Activated B cell treated with CpG ODN at 0.5 μM for 24 hours (primary cell): Measurements from ENCODE around the gene ELANE. TPM values are rescaled to one million over a fixed set of nuclear protein-coding genes. Genes with fewer than 3 reads are reported as not detected.
"Not testable (repeated sequence)": the region's sequence is repeated elsewhere in the genome, so short reads cannot be mapped to it uniquely, and the experiment has no call there.

ENCODE experiments used
- ATAC-seq: fragments of 200-7000 bp; cut with Tn5 transposase; one replicate; pipeline ENCODE4 v1.10.0; 2021; ENCODE audit warnings: low read depth, mild to moderate bottlenecking, moderate library complexity
- CTCF ChIA-PET: fragments of 350-600 bp; sonication (Branson Sonifier 250); formaldehyde crosslinking; loops from one replicate; lab custom pipeline; 2021; ENCODE audit warnings: antibody characterized with exemption; lab: Charles Lee
- POLR2A ChIA-PET: fragments of 350-600 bp; sonication (Branson Sonifier 250); formaldehyde crosslinking; loops from one replicate; lab custom pipeline; 2021; ENCODE audit warnings: antibody characterized with exemption; lab: Charles Lee
- DNase-seq: peaks from one replicate; pipeline ENCODE4 v3.0.0; 2022
- H3K27ac Mint-ChIP-seq: one replicate; pipeline ENCODE4 v1.8.0; 2020; ENCODE audit warnings: mixed read lengths
- H3K27me3 Mint-ChIP-seq: one replicate; pipeline ENCODE4 v1.8.0; 2021; ENCODE audit warnings: mixed read lengths
- H3K36me3 Mint-ChIP-seq: one replicate; pipeline ENCODE4 v1.8.0; 2021; ENCODE audit warnings: low read depth, mixed read lengths
- H3K4me1 Mint-ChIP-seq: one replicate; pipeline ENCODE4 v1.8.0; 2021; ENCODE audit warnings: mixed read lengths
- H3K4me3 Mint-ChIP-seq: one replicate; pipeline ENCODE4 v1.8.0; 2020; ENCODE audit warnings: mild to moderate bottlenecking, mixed read lengths
- H3K9me3 Mint-ChIP-seq: one replicate; pipeline ENCODE4 v1.8.0; 2020; ENCODE audit warnings: mixed read lengths
- intact Hi-C: fragments of 100-400 bp; cut with micrococcal nuclease; formaldehyde crosslinking; loops from one replicate; pipeline ENCODE4 v1.15.1; 2024
- total RNA-seq: library from RNA; stranded (reverse); gene quantifications from 2 replicates; pipeline ENCODE4 v1.2.3, GENCODE V29; 2022
- TF ChIP-seq, protein P1 (sequence below): fragments of 200-600 bp; IDR thresholded peaks from one replicate; pipeline ENCODE4 v1.8.0; 2022; ENCODE audit warnings: antibody characterized with exemption, mild to moderate bottlenecking

Gene ELANE
- total RNA-seq, 1 donor from 2014 or later, result not detected

DNA sequence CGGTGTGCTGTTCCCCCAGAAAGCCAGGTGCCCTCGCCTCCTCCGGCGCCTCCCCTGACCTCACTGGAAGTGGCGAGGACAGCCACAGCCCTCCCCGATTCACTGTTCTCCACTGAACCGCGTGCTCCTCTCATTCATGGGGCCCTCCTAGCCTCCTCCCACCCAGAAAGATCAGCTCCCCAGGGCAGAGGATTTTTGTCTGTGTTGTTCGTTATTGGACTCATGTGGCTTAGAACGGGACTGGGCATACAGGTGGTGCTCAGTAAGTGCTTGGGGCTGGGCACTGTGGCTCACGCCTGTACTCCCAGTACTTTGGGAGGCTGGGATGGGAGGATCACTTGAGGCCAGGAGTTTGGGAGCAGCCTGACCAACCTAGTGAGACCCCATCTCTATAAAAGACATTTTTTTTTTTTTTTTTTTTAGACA is 7.5 kb upstream of the ELANE start:
- Mint-ChIP-seq H3K36me3 (no peaks in the 10 kb centered on the region), H3K4me1 (peaks cover 11% of the 10 kb centered on the region), H3K27me3 (peaks cover 45% of the 10 kb centered on the region), H3K27ac (no peak overlapping the region), H3K4me3 (no peak overlapping the region), H3K9me3 (no peaks in the 10 kb centered on the region)
- intact Hi-C loops, result no loop called here
- TF ChIP-seq, protein P1, sequence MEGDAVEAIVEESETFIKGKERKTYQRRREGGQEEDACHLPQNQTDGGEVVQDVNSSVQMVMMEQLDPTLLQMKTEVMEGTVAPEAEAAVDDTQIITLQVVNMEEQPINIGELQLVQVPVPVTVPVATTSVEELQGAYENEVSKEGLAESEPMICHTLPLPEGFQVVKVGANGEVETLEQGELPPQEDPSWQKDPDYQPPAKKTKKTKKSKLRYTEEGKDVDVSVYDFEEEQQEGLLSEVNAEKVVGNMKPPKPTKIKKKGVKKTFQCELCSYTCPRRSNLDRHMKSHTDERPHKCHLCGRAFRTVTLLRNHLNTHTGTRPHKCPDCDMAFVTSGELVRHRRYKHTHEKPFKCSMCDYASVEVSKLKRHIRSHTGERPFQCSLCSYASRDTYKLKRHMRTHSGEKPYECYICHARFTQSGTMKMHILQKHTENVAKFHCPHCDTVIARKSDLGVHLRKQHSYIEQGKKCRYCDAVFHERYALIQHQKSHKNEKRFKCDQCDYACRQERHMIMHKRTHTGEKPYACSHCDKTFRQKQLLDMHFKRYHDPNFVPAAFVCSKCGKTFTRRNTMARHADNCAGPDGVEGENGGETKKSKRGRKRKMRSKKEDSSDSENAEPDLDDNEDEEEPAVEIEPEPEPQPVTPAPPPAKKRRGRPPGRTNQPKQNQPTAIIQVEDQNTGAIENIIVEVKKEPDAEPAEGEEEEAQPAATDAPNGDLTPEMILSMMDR, result no peak
- ChIA-PET POLR2A (interaction anchor here (0.6 kb wide), 1 partner anchor 74 kb away, joined by 4 read pairs; no protein-coding TSS in a partner anchor), CTCF (no interaction called here)
- no peak for DNase-seq
- no peak for ATAC-seq

DNA sequence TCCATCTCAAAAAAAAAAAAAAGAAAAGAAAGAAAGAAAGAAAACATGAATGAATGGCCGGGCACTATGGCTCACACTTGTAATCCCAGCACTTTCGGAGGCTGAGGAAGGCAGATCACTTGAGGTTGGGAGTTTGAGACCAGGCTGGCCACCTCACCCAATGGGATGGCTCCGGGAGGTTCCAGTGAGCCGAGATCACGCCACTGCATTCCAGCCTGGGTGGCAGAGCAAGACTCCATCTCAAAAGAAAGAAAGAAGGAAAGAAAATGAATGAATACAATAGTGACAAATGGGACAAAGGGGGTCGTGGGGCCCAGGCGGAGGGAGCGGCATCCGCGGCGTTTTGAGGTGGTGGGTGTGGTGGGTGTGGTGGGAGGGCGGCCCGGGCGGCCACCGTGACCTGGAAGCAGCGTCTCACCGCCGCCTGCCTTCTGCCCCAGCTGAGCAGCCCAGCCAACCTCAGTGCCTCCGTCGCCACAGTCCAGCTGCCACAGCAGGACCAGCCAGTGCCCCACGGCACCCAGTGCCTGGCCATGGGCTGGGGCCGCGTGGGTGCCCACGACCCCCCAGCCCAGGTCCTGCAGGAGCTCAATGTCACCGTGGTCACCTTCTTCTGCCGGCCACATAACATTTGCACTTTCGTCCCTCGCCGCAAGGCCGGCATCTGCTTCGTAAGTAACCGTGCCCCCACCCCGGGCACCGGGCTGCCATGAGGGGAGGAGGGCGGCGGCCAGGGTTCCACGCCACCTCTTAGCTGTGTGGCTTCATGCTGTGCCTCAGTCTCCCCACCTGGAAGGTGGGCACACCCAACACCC is 6.2 kb upstream of the ELANE start:
- Mint-ChIP-seq H3K4me3 (no peak overlapping the region), H3K36me3 (no peaks in the 10 kb centered on the region), H3K4me1 (peaks cover 11% of the 10 kb centered on the region), H3K9me3 (no peaks in the 10 kb centered on the region), H3K27me3 (peaks cover 51% of the 10 kb centered on the region), H3K27ac (no peak overlapping the region)
- ChIA-PET CTCF (no interaction called here), POLR2A (interaction anchor here (0.7 kb wide), 1 partner anchor 49 kb away, joined by 4 read pairs; no protein-coding TSS in a partner anchor)
- DNase-seq (no peak), ATAC-seq (no peak)
- intact Hi-C loops, result no loop called here
- TF ChIP-seq, protein P1, result no peak

DNA sequence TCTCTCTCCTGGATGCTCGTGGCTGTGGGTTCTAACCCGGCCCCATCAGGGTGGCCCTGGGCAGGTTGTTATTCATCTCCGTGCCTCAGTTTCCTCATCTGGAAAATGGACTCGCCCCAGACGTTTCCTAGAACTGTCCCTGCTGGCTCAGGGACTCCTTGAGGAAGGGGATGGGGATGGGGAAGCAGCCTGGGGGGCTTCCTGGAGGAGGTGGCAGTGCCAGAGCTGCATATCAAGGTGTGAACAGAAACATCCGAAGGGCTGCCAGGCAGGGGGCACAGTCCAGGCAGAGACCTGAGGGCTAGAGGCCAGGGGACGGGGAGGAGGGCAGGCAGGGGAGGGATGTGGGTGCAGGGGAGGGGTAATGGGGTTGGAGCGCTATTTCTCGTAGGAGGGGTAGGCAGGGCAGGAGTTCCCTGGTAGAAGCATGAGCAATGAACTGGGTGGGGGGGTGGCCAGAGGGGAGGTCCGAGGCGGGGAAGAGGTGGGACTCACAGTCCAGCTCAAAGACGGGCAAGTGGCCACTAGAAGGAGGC is 3.6 kb upstream of the ELANE start:
- Mint-ChIP-seq H3K4me1 (peaks cover 11% of the 10 kb centered on the region), H3K36me3 (no peaks in the 10 kb centered on the region), H3K27ac (no peak overlapping the region), H3K9me3 (no peaks in the 10 kb centered on the region), H3K27me3 (peaks cover 43% of the 10 kb centered on the region), H3K4me3 (no peak overlapping the region)
- ChIA-PET CTCF (no interaction called here), POLR2A (no interaction called here)
- intact Hi-C loops, result no loop called here
- ATAC-seq, result no peak
- DNase-seq, result no peak
- TF ChIP-seq, protein P1, result no peak

DNA sequence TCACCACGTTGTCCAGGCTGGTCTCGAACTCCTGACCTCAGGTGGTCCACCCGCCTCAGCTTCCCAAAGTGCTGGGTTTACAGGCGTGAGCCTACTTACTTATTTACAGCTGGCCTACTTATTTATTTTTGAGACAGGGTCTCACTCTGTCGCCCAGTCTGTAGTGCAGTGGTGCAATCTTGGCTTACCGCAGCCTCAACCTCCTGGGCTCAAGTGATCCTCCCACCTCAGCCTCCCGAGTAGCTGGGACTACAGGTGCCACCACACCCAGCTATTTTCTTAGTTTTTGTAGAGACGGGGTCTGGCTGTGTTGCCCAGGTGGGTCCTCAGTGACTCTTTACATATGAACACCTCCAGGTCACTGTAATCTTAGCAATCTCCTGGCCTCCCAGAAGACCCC is 2.9 kb upstream of the ELANE start:
- CTCF ChIA-PET, H3K4me3 Mint-ChIP-seq, intact Hi-C loops, ATAC-seq, H3K36me3 Mint-ChIP-seq, H3K27ac Mint-ChIP-seq, POLR2A ChIA-PET, H3K9me3 Mint-ChIP-seq, DNase-seq: not testable (repeated sequence)
- H3K27me3 Mint-ChIP-seq, result peaks cover 43% of the 10 kb centered on the region
- H3K4me1 Mint-ChIP-seq, result peaks cover 11% of the 10 kb centered on the region

DNA sequence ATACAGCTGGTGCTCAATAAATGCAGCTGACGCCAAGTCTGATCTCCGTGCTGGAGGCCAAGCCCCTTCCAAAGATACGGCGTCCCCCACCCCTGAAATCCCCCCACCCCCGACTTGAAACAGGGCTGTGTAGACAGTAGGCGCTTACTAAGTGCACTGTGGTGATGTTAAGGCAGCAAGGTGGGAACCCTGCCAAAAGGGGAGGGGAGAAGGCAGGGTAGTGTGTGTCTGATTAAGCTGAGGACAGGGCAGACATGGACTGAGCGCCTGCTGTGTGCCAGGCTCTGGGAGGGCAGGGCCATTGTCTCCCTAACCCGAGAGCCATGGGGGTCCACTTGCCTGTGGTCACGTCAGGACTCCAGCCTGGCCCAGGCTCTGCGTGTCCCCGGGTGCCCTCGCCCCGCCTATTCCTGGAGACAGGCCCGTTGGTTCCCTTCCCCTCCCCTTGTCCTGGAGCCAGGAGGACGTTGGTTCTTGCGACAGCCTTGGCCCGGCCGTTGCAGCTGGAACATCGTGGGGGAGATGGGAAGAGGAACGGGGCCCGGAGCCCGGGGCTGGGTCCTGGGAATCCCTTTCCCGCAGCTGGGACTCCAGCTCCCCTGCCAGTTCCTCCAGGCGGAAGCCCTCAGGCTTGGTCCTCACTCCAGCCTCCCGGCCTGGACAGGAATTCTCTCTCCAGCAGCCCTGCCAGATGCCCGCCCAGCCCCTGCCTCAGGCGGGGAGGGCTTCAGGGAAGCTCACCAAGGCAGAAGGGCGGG is 1.7 kb upstream of the ELANE start:
- ATAC-seq (no peak), DNase-seq (no peak)
- POLR2A ChIA-PET, result no interaction called here
- no peaks in the 10 kb centered on the region for H3K36me3 Mint-ChIP-seq
- H3K27ac Mint-ChIP-seq, result no peak overlapping the region
- H3K27me3 Mint-ChIP-seq, result peaks cover 35% of the 10 kb centered on the region
- no peaks in the 10 kb centered on the region for H3K9me3 Mint-ChIP-seq
- peaks cover 5% of the 10 kb centered on the region for H3K4me1 Mint-ChIP-seq
- CTCF ChIA-PET, result no interaction called here
- H3K4me3 Mint-ChIP-seq, result no peak overlapping the region
- TF ChIP-seq, protein P1, result no peak
- intact Hi-C loops, result no loop called here
